Endometrial microvascular endothelial cells (primary cell): ENCODE data around the gene TMTC2. TPM values are rescaled to one million over a fixed set of nuclear protein-coding genes. Genes with fewer than 3 reads are reported as not detected.

Source experiments
- in situ Hi-C: cut with HindIII; loops from 2 replicates; pipeline ENCODE4 v1.10.0; 2017; ENCODE audit warnings: low sequenced_read_pairs, low pct_unique_long_range_greater_than_20kb; ENCODE audit errors: inconsistent ontology term
- total RNA-seq: library from RNA; depleted of rRNA; stranded (reverse); fragments of >200 nt; gene quantifications from one replicate; pipeline ENCODE4 v1.2.3, GENCODE V29; 2015; ENCODE audit errors: inconsistent ontology term

TMTC2 gene
- total RNA-seq, 1 donor from 2014 or later, result 6.8 TPM

GRCh38 chr12:83016218-83016835, 329.6 kb downstream of the TMTC2 start:
- in situ Hi-C loops, result no loop called here

- in situ Hi-C loops, result no loop called here
These were observed 330.3 kb downstream of the TMTC2 start for GRCh38 chr12:83016991-83017390.

GRCh38 chr12:83018088-83018487, 331.4 kb downstream of the TMTC2 start:
- in situ Hi-C loops, result no loop called here

- in situ Hi-C loops, result no loop called here
These were observed 340.5 kb downstream of the TMTC2 start for GRCh38 chr12:83027021-83027723.

GRCh38 chr12:83031196-83031595, 344.5 kb downstream of the TMTC2 start:
- in situ Hi-C loops, result no loop called here

- in situ Hi-C loops, result no loop called here
These were observed 350.1 kb downstream of the TMTC2 start for GRCh38 chr12:83036847-83037246.

GRCh38 chr12:83039413-83039812, 352.7 kb downstream of the TMTC2 start:
- in situ Hi-C loops, result no loop called here

- in situ Hi-C loops, result no loop called here
These were observed 353.6 kb downstream of the TMTC2 start for GRCh38 chr12:83040339-83040738.

- in situ Hi-C loops, result no loop called here
These were observed 354.3 kb downstream of the TMTC2 start for GRCh38 chr12:83040991-83041390.

GRCh38 chr12:83042441-83043200, 355.9 kb downstream of the TMTC2 start:
- in situ Hi-C loops, result no loop called here

GRCh38 chr12:83044736-83045135, 358.0 kb downstream of the TMTC2 start:
- in situ Hi-C loops, result no loop called here

- in situ Hi-C loops, result no loop called here
These were observed 359.3 kb downstream of the TMTC2 start for GRCh38 chr12:83046019-83046418.

GRCh38 chr12:83049306-83049705, 362.6 kb downstream of the TMTC2 start:
- in situ Hi-C loops, result no loop called here

GRCh38 chr12:83052890-83053541, 366.3 kb downstream of the TMTC2 start:
- in situ Hi-C loops, result no loop called here

GRCh38 chr12:83057436-83057835, 370.7 kb downstream of the TMTC2 start:
- in situ Hi-C loops, result no loop called here

- in situ Hi-C loops, result no loop called here
These were observed 372.4 kb downstream of the TMTC2 start for GRCh38 chr12:83059107-83059506.

GRCh38 chr12:83065562-83065961, 378.9 kb downstream of the TMTC2 start:
- in situ Hi-C loops, result no loop called here

GRCh38 chr12:83067981-83068380, 381.3 kb downstream of the TMTC2 start:
- in situ Hi-C loops, result no loop called here

- in situ Hi-C loops, result no loop called here
These were observed 387.7 kb downstream of the TMTC2 start for GRCh38 chr12:83074358-83074894.
